GM12878 (cell line): ENCODE measurements around the gene CD248.

ENCODE experiments used
- BHLHE40 ChIP-seq, 2 experiments: fragments of 450-650 bp in 1 of 2; IDR thresholded peaks; 2 replicates each; pipeline ENCODE4 v1.6.1; 2011 to 2017; ENCODE audit warnings: low read depth in 2 of 2, borderline replicate concordance in 1 of 2, improper control_type of control experiment in 1 of 2, low read length in 1 of 2, mild to moderate bottlenecking in 1 of 2
- EP300 ChIP-seq, 2 experiments: fragments of 150-350 bp in 1 of 2; IDR thresholded peaks; 2 replicates each; pipeline ENCODE4 v1.6.1; 2011 to 2012; ENCODE audit warnings: low read depth in 2 of 2, low read length in 2 of 2, borderline replicate concordance in 1 of 2, improper control_type of control experiment in 1 of 2, inconsistent platforms in 1 of 2; ENCODE audit not compliant: control insufficient read depth in 1 of 2
- EZH2 ChIP-seq: IDR thresholded peaks from 2 replicates; pipeline ENCODE4 v1.6.1; 2012; ENCODE audit warnings: low read depth, mild to moderate bottlenecking, control low read depth, inconsistent platforms, low read length, borderline replicate concordance; ENCODE audit not compliant: control insufficient read depth
- GATAD2B ChIP-seq: fragments of 450-650 bp; conservative IDR thresholded peaks from 2 replicates; pipeline ENCODE4 v1.6.1; 2017; ENCODE audit warnings: low read depth, mild to moderate bottlenecking, moderate library complexity
- POLR2AphosphoS5 ChIP-seq: IDR thresholded peaks from 2 replicates; pipeline ENCODE4 v1.6.1; 2011; ENCODE audit warnings: mild to moderate bottlenecking, low read length, inconsistent platforms
- RAD21 ChIP-seq: IDR thresholded peaks from 2 replicates; pipeline ENCODE4 v1.6.1; 2011; ENCODE audit warnings: mild to moderate bottlenecking, low read depth, low read length, moderate library complexity; ENCODE audit not compliant: insufficient read depth
- RBBP5 ChIP-seq: fragments of 200-600 bp; sonication (generic); conservative IDR thresholded peaks from 2 replicates; pipeline ENCODE4 v1.6.1; 2016
- ZNF622 ChIP-seq: fragments of 450-650 bp; IDR thresholded peaks from 2 replicates; pipeline ENCODE4 v1.6.1; 2017; ENCODE audit warnings: mild to moderate bottlenecking, inconsistent platforms
- TF ChIP-seq, protein P1 (sequence below), 3 experiments: IDR thresholded peaks in 2 of 3; conservative IDR thresholded peaks in 1 of 3; 2 replicates each; pipeline ENCODE4 v1.5.1; 2011; ENCODE audit warnings: low read depth in 3 of 3, low read length in 3 of 3, mild to moderate bottlenecking in 3 of 3, control low read depth in 2 of 3, moderate library complexity in 2 of 3, inconsistent platforms in 1 of 3, mixed read lengths in 1 of 3; ENCODE audit not compliant: control insufficient read depth in 2 of 3, insufficient read depth in 1 of 3; ENCODE audit errors: extremely low read depth in 1 of 3

DNA sequence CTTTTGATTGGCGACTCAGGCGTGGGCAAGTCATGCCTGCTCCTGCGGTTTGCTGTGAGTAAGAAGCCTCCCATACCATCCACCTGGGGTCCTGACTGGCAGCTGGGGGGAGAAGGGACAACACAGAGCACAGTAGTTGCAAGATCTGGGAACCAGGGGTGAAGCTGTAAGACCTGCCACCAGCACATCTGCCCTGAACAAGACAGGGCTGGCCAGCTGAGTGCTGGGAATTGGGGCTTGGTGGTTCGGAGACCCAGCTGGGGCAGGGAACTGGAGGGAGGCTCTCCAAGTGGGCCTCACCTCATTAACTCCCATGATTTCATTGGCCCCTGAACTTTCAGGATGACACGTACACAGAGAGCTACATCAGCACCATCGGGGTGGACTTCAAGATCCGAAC is 45.0 kb downstream of the CD248 start:
- TF ChIP-seq, protein P1, sequence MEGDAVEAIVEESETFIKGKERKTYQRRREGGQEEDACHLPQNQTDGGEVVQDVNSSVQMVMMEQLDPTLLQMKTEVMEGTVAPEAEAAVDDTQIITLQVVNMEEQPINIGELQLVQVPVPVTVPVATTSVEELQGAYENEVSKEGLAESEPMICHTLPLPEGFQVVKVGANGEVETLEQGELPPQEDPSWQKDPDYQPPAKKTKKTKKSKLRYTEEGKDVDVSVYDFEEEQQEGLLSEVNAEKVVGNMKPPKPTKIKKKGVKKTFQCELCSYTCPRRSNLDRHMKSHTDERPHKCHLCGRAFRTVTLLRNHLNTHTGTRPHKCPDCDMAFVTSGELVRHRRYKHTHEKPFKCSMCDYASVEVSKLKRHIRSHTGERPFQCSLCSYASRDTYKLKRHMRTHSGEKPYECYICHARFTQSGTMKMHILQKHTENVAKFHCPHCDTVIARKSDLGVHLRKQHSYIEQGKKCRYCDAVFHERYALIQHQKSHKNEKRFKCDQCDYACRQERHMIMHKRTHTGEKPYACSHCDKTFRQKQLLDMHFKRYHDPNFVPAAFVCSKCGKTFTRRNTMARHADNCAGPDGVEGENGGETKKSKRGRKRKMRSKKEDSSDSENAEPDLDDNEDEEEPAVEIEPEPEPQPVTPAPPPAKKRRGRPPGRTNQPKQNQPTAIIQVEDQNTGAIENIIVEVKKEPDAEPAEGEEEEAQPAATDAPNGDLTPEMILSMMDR (IDR thresholded peaks at IDR 0.05 in 2 of 3, conservative IDR thresholded peaks at IDR 0.05 in 1 of 3; ENCODE audit: control insufficient read depth in 2 of 3, extremely low read depth in 1 of 3, insufficient read depth in 1 of 3, low read depth in 3 of 3, low read length in 3 of 3), result no peak
- TF ChIP-seq RAD21, result no peak
- TF ChIP-seq EP300 (IDR thresholded peaks at IDR 0.05; ENCODE audit: borderline replicate concordance in 1 of 2, control insufficient read depth in 1 of 2, low read depth in 2 of 2, low read length in 2 of 2), result no peak
- no peak for TF ChIP-seq ZNF622
- no peak for TF ChIP-seq RBBP5
- no peak for TF ChIP-seq BHLHE40 (IDR thresholded peaks at IDR 0.05; ENCODE audit: borderline replicate concordance in 1 of 2, low read depth in 2 of 2, low read length in 1 of 2)
- TF ChIP-seq EZH2, result no peak
- no peak for TF ChIP-seq GATAD2B
- no peak for TF ChIP-seq POLR2AphosphoS5
